K562 (cell line): ENCODE results near the gene CLEC2L.

ENCODE experiments used
- ARNT ChIP-seq, 2 experiments: fragments of 450-650 bp; IDR thresholded peaks; 2 replicates each; pipeline ENCODE4 v1.6.1; 2016; ENCODE audit warnings: mild to moderate bottlenecking in 1 of 2
- ATF7 ChIP-seq: fragments of 450-650 bp; IDR thresholded peaks from 2 replicates; pipeline ENCODE4 v1.7.1; 2014; ENCODE audit warnings: mild to moderate bottlenecking, moderate library complexity
- MTF1 ChIP-seq: fragments of 250-450 bp; sonication (Bioruptor Pico); IDR thresholded peaks from 2 replicates; pipeline ENCODE4 v1.9.0; 2021; ENCODE audit warnings: moderate library complexity, mild to moderate bottlenecking, inconsistent platforms, borderline replicate concordance
- NR3C1 ChIP-seq: sonication (generic); formaldehyde crosslinking; IDR thresholded peaks from 2 replicates; pipeline ENCODE4 v1.8.1; 2022; ENCODE audit warnings: missing genetic modification reagents
- POLR2A ChIP-seq: fragments of 450-650 bp; conservative IDR thresholded peaks from 2 replicates; pipeline ENCODE4 v1.6.1; 2016
- SMARCA4 ChIP-seq: fragments of 450-650 bp; IDR thresholded peaks from 2 replicates; pipeline ENCODE4 v1.6.1; 2016
- ZNF436 ChIP-seq: fragments of 250-450, 450-650 bp; sonication (Bioruptor Pico); formaldehyde crosslinking; IDR thresholded peaks from 2 replicates; pipeline ENCODE4 v1.7.0; 2020; ENCODE audit warnings: mild to moderate bottlenecking

DNA sequence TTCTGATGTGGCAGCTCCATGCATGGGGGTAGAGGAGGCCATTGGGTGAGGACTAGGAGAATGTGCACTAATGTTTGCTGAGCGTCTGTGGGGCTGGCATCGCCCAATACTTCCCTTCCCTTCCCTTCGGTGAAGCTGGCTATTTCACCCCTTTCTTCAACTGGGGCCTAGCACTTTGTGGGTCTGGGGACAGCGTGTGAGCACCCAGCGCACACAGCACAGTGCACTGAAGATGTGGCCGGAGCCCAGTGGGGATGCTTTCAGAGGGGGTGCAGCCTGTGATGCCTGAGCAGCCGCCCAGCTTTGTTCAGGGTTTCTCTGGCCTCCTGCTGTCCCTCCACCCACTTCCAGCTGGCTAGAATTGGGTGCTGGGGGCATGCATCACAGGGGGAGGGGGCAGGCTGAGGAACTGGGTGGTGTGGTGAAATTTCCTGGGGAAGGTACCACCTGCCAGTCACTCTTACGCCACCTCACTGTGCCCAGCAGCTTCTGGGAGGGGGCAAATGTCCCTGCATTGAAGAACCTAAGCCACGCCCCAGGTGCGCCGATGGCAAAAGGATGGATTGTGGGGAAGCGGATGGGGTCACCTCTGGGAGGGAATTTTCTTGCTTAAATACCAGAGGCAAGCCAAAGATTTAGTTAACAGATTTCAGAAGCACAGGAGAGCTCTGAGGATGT, 45.5 kb downstream of the CLEC2L start:
- TF ChIP-seq SMARCA4 (no peak), POLR2A (no peak), MTF1 (no peak), ATF7 (no peak), NR3C1 (CRISPR knock-in tag) (no peak), ZNF436 (CRISPR knock-in tag) (no peak), ARNT (IDR thresholded peaks at IDR 0.05) (no peak)
